CD1c-positive myeloid dendritic cell (primary cell): ENCODE data around the gene GPR27.

Source experiments
- DNase-seq: peaks from one replicate; pipeline ENCODE4 v3.0.0-alpha.2; 2016; ENCODE audit errors: extremely low spot score

The GPR27 gene, protein sequence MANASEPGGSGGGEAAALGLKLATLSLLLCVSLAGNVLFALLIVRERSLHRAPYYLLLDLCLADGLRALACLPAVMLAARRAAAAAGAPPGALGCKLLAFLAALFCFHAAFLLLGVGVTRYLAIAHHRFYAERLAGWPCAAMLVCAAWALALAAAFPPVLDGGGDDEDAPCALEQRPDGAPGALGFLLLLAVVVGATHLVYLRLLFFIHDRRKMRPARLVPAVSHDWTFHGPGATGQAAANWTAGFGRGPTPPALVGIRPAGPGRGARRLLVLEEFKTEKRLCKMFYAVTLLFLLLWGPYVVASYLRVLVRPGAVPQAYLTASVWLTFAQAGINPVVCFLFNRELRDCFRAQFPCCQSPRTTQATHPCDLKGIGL

DNA sequence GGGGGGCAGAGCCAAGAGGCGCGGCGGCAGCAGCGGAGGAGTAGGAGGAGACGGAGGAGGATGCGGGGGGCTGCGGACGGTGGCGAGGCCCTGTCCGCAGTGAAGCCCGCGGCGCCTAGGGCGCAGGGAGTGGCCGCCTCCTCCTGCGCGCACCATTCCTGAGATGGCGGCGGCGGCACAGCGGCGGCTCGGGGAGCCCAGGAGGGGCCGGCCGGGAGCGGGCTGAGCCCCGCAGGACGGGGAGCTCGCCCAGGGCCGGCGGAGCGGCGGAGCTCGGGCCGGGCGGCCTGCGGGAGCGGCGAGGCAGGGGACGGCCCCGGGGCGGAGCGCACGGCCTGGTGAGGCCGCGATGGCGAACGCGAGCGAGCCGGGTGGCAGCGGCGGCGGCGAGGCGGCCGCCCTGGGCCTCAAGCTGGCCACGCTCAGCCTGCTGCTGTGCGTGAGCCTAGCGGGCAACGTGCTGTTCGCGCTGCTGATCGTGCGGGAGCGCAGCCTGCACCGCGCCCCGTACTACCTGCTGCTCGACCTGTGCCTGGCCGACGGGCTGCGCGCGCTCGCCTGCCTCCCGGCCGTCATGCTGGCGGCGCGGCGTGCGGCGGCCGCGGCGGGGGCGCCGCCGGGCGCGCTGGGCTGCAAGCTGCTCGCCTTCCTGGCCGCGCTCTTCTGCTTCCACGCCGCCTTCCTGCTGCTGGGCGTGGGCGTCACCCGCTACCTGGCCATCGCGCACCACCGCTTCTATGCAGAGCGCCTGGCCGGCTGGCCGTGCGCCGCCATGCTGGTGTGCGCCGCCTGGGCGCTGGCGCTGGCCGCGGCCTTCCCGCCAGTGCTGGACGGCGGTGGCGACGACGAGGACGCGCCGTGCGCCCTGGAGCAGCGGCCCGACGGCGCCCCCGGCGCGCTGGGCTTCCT, at the start of gene GPR27:
GPR27 (plus strand) TSS at position 155 of the 909 bp plus-strand sequence; CDS start at position 350, 195 bp downstream.
- DNase-seq, result peak; percentile 37

DNA sequence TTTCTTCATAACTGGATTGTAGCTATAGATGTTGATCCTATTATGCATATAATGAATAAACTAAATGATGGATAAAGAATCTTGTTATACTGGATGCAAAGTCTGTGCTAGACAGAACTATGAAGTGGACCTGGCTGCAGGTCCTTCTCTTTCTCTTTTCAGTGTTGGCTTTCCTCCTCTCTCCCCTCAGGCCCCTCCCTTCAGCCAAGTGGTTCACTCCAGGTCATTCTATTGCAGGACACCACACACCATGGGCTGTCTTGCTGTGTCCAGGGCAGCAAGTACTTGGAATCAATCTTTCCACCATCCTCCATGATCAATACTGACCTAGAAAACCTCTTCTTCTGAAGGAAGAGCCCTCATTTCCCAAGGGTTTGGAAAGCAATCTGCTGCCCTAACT, 48.7 kb upstream of the GPR27 start:
- no peak for DNase-seq

DNA sequence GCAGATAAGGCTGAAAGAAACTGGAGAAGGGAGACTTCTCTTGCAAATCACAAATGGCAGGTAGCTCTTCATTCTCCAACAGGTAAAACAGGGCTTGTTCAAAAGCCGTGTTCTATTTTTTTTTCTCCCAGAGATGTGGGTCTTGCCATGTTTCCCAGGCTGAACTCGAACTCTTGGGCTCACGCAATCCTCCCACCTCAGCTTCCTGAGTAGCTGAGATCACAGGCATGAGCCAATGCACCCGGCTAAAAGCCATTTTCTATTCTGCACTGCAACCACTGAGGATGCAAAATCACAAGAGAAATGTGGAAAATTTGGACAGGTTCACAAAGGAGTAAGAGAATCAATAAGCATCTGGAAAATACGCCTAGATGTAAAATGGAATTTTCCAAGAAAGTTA, 48.0 kb upstream of the GPR27 start:
- DNase-seq, result no peak

DNA sequence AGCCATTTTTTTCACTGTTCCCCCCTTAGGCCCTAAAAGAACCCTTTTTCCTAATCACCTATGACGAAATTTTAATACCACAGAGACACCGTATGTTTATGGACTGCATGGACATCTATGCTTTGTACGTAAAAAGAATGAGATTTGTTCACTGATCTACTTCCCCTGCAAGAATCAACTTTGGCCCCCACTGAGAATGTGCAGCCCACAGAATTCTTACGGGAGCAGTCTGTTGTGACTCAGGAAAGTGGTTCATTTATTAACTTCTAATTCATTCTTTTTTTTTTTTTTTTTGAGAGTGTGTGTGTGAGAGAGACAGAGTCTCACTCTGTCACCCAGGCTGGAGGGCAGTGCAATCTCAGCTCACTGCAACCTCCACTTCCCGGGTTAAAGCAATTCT, 46.1 kb upstream of the GPR27 start:
- no peak for DNase-seq

DNA sequence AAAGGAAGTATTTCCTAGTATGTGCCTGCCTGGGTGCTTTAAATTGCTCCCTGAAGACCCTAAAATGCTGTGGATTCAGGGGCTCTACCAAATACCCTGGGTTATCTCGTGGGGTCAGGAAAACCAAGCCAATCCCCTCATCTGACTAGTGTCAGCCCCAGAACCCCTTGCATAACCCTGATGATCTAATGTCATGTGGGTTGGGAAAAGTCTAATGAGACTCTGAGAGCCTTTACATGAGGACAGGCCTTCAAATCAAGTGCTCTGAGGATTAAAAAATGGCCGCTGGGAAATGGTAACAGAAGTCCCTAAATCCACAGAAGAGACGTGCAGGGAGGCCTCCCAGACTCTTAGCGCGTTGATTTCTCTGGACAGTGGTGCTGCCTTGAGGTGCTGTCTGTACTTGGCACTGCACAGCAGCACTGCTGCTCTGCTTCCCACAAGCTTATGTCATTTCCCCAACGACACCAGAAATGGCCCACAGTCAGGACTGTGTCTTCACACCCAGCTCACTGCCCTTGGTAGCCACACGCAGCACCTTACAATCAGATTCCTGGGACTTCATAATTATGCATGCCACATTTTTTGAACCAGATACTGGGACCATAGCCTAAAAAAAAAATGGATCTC, 45.1 kb upstream of the GPR27 start:
- DNase-seq, result peak; percentile 35

DNA sequence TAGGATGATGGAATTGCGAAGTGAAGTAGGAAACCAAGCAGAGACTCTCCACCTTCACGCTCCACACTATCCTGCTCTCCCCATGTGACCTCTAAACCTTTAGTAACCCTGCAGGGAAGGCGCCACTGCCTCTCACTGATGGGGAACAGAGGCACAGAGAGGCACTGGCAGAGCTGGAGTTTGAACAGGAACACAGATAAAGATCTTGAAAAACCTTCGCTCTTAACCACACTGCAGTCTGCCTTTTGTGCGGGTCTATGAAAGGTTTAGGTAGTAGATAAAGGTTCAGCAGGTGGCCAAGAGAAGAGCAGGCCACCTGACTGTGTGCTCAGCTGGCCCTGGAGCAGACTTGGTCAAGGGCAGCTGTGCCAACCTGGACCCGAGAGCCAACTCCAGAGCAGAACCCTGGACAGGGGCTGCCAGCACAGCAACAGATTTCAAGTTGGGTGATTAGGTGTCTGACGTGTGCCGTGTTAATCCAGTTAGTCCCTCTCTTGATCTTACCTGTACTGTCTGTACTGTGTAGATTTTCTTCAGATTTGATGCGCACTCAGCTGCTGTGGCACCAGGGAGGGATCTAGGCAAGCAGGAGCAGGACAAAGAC, 43.6 kb upstream of the GPR27 start:
- no peak for DNase-seq

DNA sequence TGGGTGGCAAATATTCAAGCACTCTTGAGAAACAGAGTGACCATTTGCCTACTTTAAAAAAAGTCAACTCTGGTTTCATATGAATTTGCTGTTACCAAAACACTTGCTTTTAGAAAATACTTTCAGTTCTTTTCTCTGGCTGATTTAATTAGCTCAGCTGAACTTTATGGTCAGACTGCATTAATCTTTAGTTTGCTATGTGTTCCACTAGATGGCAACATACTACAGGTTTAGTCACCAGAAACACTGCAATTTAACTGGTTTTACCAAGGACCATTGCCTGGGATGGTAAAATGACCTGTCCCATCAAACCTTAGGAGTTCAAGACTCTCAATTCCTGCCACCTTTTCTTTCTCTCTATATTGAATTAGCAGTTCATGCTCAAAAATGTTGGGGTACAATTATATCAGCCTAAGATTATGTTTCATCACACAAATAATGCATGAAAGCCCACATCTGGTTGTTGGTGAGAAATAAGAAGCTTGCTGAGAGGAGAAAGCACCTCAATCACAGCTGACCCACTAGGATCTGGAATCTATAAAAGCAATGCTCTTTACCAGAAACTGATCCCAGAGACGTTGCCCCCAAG, 42.7 kb upstream of the GPR27 start:
- DNase-seq, result peak; percentile 76

DNA sequence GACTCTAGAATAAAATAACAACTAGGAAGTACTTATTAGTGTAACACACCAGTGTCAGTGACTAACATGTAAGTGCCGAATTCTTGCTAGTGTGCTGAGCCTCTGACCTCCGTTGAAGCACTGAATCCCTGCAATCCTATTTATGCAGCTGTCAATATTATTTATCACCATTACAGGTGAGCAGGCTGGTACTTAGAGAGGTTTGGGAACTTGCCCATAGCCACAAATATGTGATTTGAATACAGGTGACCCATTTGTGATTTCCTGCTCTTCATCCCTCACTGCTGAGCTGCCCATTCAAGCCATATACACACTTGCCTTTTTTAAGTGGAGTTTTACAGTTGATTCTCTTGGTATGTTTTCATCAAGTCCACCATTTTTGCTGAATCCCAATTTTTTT, 40.6 kb upstream of the GPR27 start:
- DNase-seq, result no peak

DNA sequence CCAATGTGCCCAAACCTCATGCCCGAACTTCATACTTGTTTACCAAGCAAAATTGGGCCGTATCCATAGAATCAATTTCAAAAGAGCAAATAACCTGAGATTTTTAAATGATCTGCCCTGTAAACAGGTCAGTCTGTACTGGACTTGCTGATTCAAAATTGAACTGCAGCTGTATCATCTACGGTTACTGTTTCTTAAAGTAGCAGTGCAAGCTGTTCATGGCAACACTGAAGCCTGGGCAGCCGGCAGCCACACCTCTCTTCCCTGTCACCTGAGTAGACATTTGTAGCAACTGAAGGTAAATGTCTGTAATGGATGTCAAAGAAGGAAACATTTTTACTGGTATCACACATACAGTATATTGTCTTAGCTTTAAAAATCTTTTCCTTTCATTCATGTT, 39.1 kb upstream of the GPR27 start:
- no peak for DNase-seq

DNA sequence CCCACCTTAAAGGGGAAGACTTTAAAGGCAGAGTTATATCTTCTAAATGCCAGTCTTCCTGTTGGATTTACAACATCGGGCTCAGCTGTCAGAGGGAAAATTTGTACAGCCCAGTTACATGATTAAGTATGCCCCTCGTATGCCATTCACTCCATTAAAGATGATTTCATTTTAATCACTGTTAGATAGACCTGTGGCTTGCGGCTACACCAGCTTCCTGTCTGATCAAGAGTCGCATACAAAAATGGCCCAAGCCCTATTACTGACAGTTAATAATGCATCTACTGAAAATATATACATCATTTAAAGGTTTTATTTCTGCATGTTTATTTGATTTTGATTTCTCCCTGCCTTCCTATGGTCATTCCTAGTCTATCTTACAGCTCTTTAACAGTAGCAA, 35.6 kb upstream of the GPR27 start:
- no peak for DNase-seq

DNA sequence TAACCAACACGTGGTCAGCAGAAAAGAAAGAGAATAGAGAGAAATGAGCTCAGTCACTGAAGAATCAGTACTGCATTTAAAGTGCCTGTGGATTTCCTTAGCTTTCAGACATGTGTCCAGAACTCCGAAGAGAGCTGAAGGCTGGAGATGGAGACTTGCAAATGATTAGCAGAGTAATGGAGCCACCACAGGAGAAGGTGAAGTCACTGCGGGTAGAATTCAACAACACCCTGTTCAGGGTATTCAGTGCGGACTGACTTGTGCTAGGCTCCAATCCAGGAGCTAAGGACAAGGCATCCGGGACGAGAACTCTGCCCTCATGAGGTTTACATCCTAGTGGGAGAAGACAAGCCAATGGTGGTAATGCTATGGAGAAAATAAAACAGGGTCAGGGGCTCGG, 32.7 kb upstream of the GPR27 start:
- DNase-seq, result no peak

DNA sequence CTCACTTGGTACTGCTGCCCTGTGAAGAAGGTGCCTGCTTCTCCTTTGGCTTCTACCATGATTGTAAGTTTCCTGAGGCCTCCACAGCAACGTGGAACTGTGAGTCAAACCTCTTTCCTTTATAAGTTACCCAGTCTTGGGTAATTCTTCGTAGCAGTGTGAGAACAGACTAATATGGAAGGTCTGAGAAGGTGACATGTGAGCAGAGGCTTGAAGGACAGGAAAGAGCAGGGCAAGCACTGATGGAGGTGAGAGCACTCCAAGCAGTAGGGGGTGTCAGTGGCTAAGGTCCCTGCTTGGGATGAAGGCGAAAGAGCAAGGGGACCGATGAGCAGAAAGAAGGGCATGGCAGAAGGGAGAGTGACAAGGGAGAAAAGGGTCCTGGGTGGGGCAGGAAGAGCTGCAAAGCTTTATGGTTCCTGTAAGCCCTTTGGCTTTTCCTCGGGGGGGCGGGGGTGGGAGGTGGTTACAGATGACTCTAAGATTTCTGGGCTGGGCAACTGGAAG, 32.0 kb upstream of the GPR27 start:
- no peak for DNase-seq

DNA sequence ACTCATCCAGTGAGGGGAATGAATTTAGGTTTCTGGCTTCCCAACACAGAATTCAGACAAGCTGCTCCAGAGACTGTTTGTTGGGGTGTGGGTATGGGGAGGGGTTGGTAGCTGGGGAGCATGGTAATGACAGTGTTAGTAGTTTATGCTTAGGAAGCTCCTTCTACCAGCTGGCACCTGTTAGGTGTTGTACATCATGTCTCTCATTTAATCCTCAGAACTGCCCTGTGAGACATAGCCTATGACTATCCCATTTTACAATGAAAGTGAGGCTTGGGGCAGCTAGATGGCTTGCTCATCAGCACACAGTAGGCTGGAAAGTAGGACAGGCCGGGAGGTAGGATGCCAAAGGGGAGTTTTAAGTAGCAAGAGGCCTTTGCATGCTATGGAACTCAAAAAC, 31.0 kb upstream of the GPR27 start:
- no peak for DNase-seq

DNA sequence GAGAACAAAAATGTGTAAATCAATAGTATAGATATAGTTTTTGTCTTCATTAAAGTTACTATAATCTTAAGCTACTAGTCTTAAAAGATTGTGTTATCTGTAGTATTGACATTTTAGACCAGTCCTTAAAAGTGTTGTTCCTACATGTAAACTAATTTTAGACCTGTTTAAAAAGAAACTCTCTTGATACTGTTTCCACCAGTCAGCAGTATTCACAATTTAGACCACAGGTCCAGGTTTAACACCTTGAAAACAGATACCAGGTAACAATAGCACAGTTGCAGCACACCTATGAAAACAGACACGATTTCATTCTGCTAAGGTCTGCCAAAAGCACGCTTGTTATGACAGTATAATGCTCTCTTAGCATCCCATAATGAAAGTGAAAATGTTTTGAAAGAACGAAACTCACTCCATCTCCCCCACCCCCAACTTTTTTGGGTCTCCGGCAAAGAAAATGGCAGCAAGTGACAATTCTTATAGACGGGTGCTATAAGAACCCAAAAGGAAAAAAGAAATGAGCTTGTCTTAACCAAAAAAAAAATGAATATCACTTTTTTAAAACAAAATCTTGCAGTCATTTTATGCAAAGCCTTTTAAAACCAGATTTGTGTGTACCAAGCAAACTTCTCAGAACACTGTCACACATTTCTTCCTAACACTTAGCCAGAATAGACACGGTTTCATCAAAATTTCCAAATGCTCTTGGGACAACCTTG, 30.0 kb upstream of the GPR27 start:
- DNase-seq, result peak; percentile 50

DNA sequence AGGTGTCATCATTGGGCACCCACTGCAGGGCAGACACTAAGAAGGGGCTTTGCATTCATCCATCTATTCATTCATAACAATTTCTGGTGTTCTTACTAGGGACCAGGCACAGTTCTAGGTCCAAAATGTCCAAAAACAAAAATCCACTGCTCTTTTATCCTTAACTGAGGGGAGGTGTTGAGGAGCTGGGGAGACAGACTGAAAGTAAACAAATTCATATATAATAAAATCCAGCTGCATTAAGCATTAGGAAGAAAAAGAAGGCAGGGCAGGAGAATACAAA, 29.5 kb upstream of the GPR27 start:
- DNase-seq, result no peak

DNA sequence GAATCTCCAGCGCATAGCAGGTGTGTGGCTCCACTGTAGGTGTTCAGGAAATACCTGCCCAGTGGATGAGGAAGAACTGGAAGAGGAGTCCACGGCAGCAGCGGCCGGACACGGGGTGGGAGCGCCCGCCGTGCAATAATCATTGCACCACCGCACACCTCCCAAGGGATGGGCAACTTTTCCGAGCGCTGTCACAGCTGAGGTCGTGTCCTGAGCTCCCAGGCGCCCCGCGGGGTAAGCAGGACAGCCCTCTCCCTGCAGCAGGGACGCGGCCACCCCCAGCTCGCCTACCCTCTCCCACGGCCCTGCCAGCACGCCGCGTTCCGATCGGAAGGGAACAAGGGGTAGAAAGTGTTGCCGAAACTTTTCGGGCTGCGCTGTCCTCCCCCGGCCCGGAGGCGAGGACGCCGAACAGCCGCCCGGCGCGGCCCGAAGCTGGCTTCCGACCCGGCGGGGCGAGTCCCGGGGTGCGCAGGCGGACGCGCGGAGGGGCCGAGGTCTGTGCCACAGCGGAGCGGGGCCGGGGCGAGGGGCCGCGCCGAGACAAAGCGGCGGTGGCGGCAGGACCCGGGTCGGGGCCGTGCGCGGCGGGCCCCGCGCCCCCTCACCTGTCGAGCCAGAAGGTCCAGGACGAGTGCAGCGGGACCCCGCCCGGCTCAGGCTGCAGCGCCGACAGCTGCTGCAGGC, 28.9 kb upstream of the GPR27 start:
- DNase-seq, result peak; percentile 47

DNA sequence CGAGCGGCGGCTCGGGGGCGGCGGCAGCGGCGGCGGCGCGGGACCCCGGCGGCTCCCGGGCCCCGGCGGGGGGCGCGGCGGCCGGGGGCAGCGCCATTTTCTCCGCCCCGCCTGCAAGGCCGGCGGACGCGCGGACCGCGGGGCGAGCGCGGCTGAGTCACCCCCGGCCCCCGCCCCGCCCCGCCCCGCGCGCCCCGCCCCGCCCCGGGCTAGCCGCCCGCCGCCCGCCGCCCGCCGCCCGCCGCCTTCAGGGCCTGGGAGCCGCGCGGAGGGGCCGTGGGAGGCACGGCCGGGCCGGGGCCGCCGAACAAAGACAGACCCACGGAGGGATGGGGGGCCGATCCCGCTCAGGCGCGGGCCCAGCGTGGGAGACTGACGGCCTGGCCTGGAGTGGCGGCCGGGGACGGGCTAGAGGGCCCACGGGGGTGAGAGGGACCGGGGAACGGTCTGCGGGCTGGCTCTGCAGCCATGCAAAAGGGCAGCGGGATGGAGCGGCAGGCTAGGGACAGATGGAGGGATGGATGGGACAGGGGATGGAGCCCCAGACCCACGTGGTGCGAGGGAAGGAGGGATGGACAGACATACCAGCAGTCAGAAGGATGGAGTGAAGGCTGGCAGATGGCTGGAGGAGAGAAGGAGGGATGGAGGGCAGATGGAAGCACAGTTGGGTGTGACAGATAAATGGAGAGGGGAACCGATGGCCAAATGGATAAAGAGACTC, 28.2 kb upstream of the GPR27 start, which contains the start of gene EIF4E3:
EIF4E3 (minus strand) TSS at position 132 of the 721 bp plus-strand sequence; CDS start at position 97, 35 bp downstream.
- DNase-seq, result peak; percentile 69

DNA sequence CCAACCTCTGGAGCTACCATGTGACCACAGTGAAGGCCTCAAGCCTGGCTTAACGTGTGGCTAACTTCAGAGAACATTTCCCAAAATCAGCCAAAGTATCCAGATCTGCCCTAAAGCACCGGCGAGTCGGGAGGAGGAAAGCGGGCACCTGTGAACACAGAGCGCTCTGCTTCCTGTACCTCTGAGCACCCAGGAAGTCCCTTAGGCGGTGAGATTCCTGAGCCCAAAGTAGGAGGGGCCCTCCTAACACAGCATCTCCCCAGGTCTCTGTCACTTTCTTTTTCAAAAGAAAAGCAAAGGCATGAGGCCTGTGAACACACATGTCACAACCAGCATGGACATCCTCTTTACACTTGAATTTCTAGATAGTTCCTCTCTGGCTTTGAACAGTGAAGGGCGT, 27.5 kb upstream of the GPR27 start:
- DNase-seq, result peak; percentile 51

DNA sequence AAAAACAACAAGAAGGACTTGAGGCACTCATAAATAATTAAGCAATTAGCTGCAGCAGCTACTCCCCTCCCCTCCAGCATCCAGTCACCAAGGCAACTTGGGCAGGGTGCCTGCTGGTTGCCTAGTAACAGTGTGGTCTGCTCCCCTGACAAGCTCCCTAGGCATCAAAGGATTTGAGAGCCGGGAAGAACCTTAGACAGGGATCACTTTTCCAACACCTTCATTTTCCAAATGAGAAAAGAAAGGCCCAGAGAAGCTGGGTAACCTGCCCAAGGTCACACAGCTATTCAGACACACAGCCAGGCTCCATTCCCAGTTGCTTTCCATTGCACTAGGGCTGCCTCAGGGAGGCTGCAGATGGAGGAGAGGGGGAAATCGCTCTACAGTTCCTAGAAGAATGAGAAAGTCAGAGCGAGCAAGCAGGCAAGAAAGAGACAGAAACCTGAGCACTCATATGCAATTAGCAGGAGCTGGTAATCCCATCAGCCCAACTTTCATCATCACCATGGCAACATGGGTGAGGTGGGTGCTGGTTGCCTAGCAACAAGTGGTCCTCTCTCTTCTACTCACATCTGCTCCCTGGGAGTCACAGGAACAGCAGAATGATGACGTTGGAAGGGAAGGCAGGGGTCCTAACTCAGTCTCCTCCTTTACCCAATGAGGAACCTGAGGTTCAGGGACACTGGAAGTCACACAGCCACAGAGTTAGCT, 24.9 kb upstream of the GPR27 start:
- no peak for DNase-seq
